ENCODE measurements around the gene TEAD1.

GRCh38 chr11:12735262-12735661 lies 61.0 kb downstream of the TEAD1 start:
- TF ChIP-seq, protein P1, sequence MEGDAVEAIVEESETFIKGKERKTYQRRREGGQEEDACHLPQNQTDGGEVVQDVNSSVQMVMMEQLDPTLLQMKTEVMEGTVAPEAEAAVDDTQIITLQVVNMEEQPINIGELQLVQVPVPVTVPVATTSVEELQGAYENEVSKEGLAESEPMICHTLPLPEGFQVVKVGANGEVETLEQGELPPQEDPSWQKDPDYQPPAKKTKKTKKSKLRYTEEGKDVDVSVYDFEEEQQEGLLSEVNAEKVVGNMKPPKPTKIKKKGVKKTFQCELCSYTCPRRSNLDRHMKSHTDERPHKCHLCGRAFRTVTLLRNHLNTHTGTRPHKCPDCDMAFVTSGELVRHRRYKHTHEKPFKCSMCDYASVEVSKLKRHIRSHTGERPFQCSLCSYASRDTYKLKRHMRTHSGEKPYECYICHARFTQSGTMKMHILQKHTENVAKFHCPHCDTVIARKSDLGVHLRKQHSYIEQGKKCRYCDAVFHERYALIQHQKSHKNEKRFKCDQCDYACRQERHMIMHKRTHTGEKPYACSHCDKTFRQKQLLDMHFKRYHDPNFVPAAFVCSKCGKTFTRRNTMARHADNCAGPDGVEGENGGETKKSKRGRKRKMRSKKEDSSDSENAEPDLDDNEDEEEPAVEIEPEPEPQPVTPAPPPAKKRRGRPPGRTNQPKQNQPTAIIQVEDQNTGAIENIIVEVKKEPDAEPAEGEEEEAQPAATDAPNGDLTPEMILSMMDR (conservative IDR thresholded peaks at IDR 0.05 in 1 of 2, IDR thresholded peaks at IDR 0.05 in 1 of 2; ENCODE audit: low read depth in 1 of 2, low read length in 2 of 2) = no peak
- TF ChIP-seq EZH2 (IDR thresholded peaks at IDR 0.05; ENCODE audit: low read length, missing control alignments) = no peak

Data from fibroblast of lung (primary cell).